Adrenal gland (tissue), 5 donors: ENCODE measurements around the gene SSC4D.

ENCODE experiments used
- POLR2A ChIP-seq, 2 donors: fragments of 450-650 bp; IDR thresholded peaks; one replicate each; pipeline ENCODE4 v1.6.1; 2017; ENCODE audit warnings: antibody characterized with exemption in 2 of 2, mild to moderate bottlenecking in 2 of 2, moderate library complexity in 1 of 2
- TF ChIP-seq, protein P1 (sequence below), 6 experiments: fragments of 450-650 bp in 4 of 6; fragments of 200-600 bp in 2 of 6; sonication (generic) in 1 of 6; IDR thresholded peaks; 1 replicate in 5 of 6; 2 replicates in 1 of 6; pipeline versions ENCODE4 v1.5.1 to v1.8.0; 2016 to 2021; ENCODE audit warnings: antibody characterized with exemption in 6 of 6, mild to moderate bottlenecking in 2 of 6, moderate library complexity in 1 of 6
- donor health status: DM: no; HTN: no; CAD: no.

DNA sequence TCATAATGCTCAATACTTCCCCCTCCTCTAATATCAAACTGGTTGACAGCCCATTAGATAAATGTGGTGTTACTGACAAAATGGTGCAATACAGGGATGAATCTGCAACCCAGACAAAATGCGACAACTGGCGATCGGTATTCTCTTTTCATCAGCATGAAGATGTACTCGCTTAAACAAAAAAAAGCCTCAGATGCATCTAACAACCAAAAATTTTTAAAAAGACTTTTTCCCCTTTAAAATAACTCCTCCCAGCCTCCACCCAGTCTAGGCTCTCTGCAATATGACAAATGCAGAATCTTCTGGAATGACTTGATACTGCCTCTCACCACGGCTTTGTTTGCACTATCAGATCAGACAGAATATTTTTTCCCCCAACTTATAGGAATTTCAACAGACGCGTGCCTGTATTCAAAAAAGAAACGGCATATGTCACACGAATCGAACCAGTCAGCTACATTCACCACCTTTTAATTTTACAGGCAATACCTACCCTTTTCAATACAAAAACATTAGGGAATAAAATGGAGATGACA lies 52.0 kb downstream of the SSC4D start:
- TF ChIP-seq POLR2A (IDR thresholded peaks at IDR 0.05), result no peak
- TF ChIP-seq, protein P1, sequence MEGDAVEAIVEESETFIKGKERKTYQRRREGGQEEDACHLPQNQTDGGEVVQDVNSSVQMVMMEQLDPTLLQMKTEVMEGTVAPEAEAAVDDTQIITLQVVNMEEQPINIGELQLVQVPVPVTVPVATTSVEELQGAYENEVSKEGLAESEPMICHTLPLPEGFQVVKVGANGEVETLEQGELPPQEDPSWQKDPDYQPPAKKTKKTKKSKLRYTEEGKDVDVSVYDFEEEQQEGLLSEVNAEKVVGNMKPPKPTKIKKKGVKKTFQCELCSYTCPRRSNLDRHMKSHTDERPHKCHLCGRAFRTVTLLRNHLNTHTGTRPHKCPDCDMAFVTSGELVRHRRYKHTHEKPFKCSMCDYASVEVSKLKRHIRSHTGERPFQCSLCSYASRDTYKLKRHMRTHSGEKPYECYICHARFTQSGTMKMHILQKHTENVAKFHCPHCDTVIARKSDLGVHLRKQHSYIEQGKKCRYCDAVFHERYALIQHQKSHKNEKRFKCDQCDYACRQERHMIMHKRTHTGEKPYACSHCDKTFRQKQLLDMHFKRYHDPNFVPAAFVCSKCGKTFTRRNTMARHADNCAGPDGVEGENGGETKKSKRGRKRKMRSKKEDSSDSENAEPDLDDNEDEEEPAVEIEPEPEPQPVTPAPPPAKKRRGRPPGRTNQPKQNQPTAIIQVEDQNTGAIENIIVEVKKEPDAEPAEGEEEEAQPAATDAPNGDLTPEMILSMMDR (IDR thresholded peaks at IDR 0.05), result no peak
